Esophagus squamous epithelium (tissue), 4 donors: ENCODE data around the gene DAB2IP.

ENCODE experiments used
- POLR2A ChIP-seq, 4 donors: fragments of 450-650 bp; IDR thresholded peaks; one replicate each; pipeline ENCODE4 v1.6.1; 2017; ENCODE audit warnings: antibody characterized with exemption in 4 of 4, mild to moderate bottlenecking in 4 of 4, moderate library complexity in 3 of 4
- TF ChIP-seq, protein P1 (sequence below), 6 experiments: fragments of 450-650 bp in 4 of 6; fragments of 200-600 bp in 2 of 6; sonication (generic) in 2 of 6; IDR thresholded peaks; one replicate each; pipeline ENCODE4 v1.5.1; 2016 to 2019; ENCODE audit warnings: antibody characterized with exemption in 6 of 6, mild to moderate bottlenecking in 4 of 6, moderate library complexity in 4 of 6

DNA sequence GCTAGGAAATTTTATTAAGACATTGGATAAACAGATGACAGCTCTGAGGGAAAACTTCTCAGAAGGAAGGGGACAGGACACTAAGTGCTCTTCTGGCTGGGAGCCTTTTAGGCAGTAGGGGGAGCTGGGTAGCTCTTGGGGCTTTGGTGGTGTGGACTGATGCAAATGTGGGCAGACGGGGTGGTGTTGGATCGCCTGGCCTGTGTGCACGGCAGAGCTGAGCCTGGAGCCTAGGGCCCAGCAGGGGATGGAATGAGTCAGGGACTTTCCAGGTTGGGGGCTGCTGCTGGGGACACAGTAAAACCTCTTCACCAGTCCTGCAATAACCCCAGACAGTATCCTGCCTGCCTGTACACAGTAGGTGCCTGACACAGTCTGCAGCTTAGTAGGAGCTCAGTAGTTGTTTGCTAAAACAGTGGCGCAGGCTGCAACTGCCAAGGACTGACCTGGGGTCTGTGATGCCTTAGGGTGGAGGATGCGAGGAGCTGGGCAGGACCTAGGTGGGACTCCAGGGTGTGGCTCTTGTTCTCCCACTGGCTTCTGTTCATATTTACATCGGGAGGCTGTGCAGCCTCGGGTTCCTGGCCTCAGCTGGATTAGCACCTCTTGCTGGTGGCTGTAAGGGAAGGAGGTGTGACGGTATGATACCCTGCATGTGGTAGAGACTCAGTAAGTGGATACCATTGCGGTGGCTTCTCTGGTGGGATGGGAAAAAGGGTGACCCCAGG lies 83.8 kb downstream of the DAB2IP start:
- TF ChIP-seq, protein P1, sequence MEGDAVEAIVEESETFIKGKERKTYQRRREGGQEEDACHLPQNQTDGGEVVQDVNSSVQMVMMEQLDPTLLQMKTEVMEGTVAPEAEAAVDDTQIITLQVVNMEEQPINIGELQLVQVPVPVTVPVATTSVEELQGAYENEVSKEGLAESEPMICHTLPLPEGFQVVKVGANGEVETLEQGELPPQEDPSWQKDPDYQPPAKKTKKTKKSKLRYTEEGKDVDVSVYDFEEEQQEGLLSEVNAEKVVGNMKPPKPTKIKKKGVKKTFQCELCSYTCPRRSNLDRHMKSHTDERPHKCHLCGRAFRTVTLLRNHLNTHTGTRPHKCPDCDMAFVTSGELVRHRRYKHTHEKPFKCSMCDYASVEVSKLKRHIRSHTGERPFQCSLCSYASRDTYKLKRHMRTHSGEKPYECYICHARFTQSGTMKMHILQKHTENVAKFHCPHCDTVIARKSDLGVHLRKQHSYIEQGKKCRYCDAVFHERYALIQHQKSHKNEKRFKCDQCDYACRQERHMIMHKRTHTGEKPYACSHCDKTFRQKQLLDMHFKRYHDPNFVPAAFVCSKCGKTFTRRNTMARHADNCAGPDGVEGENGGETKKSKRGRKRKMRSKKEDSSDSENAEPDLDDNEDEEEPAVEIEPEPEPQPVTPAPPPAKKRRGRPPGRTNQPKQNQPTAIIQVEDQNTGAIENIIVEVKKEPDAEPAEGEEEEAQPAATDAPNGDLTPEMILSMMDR (IDR thresholded peaks at IDR 0.05) = peak in 2 of 6 experiments; percentile 32 to 38
- TF ChIP-seq POLR2A (IDR thresholded peaks at IDR 0.05) = no peak
